ENCODE measurements around the gene ZDHHC18.

Gene ZDHHC18

DNA sequence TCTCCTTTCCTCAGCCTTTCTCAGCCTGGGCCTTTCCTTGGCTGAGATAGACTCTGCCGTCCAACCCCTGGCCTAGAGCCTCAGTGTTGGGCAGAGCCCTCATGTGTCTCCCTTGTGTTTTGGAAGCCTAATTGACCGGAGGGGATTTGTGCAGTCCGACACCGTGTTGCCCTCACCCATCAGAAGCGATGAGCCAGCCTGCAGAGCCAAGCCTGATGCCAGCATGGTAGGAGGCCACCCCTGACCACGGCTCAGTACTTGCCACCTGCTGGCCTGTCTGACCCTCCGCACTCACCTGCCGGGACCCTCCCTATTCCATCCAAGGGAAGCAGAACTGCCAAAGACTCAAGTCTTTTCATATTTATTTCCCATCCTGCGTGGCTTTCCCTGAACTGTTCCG, 27.1 kb downstream of the ZDHHC18 start:
- peaks cover 11% of the 10 kb centered on the region for H3K4me1 ChIP-seq (ENCODE audit: control insufficient read depth, insufficient read depth, low read length)
- no peaks in the 10 kb centered on the region for H3K9me3 ChIP-seq (ENCODE audit: control insufficient read depth, low read length)
- H3K4me3 ChIP-seq (ENCODE audit: low read length): no peak overlapping the region
- peaks cover 69% of the 10 kb centered on the region for H3K36me3 ChIP-seq (ENCODE audit: control insufficient read depth, insufficient read depth, low read length, severe bottlenecking)
- H3K27me3 ChIP-seq (replicated peaks; ENCODE audit: control insufficient read depth, insufficient read depth, low read length): no peaks in the 10 kb centered on the region
- no peak overlapping the region for H3K9ac ChIP-seq (ENCODE audit: low read length)
- no peak for DNase-seq (ENCODE audit: low read depth)

DNA sequence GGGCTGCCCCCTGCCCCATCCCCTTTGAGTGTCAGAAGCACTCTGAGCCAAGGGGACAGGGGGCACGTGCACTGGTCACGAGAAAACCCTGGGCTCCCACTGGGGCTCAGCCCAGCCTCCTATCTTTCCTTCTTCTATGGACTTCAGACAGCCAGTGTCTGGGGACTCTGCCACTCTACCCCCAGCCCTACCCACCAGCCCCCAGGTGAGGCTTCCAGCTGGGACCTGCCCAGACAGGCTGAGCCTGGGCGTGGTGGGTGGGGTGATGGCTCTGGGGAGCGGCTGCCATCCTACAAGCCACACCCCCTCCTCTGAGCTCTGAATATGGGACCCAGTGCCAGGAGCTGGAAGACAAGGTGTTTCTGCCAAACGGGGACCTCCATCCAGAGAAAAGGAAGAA, 28.4 kb downstream of the ZDHHC18 start:
- peaks cover 63% of the 10 kb centered on the region for H3K36me3 ChIP-seq (ENCODE audit: control insufficient read depth, insufficient read depth, low read length, severe bottlenecking)
- no peaks in the 10 kb centered on the region for H3K27me3 ChIP-seq (replicated peaks; ENCODE audit: control insufficient read depth, insufficient read depth, low read length)
- H3K4me3 ChIP-seq (ENCODE audit: low read length): no peak overlapping the region
- no peaks in the 10 kb centered on the region for H3K9me3 ChIP-seq (ENCODE audit: control insufficient read depth, low read length)
- no peak overlapping the region for H3K9ac ChIP-seq (ENCODE audit: low read length)
- no peak for DNase-seq (ENCODE audit: low read depth)
- no peaks in the 10 kb centered on the region for H3K4me1 ChIP-seq (ENCODE audit: control insufficient read depth, insufficient read depth, low read length)

DNA sequence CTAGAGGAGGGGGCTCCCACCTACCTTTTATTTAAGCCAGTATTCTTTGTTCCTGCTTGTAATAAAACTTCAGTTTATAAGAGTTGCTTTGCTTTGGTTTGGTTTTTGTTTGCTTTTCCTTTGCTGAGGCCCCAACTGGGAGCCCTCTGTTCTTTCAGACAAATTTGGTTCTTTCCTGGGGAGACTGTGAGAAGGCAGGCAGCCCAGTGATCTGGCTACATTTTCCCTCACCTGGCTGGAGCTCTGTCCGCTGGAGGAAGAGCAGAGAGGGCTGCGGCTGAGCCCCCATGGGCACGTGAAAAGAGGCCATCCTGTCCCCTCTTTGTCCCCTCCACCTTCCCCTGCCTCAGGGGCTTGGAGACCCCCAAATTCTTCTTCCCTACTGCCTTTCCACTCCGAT, 29.1 kb downstream of the ZDHHC18 start:
- H3K36me3 ChIP-seq (ENCODE audit: control insufficient read depth, insufficient read depth, low read length, severe bottlenecking): peaks cover 56% of the 10 kb centered on the region
- no peaks in the 10 kb centered on the region for H3K9me3 ChIP-seq (ENCODE audit: control insufficient read depth, low read length)

DNA sequence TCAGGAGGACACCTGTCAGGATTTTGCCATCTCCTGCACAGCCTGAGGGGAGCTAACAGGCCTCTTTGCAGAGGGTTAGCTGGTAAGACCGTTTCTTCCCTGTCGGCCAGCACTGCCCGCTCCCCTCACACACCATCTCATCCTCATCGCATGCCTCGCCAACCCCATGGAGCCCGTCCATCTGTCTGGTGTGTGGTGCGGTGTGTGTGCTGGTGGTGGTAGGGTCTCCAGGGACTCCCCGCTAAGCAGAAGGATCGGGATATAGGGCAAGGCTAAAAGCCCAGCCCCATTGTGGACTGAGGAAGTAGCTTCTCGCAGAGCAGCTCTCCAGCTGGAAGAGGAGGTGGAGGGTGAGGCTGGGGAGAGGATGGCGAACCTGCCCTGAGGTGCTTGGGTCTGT, 29.7 kb downstream of the ZDHHC18 start:
- H3K27me3 ChIP-seq (replicated peaks; ENCODE audit: control insufficient read depth, insufficient read depth, low read length): no peaks in the 10 kb centered on the region
- no peak for DNase-seq (ENCODE audit: low read depth)
- no peak overlapping the region for H3K4me3 ChIP-seq (ENCODE audit: low read length)
- H3K9ac ChIP-seq (ENCODE audit: low read length): no peak overlapping the region
- H3K36me3 ChIP-seq (ENCODE audit: control insufficient read depth, insufficient read depth, low read length, severe bottlenecking): peaks cover 50% of the 10 kb centered on the region
- no peaks in the 10 kb centered on the region for H3K4me1 ChIP-seq (ENCODE audit: control insufficient read depth, insufficient read depth, low read length)
- no peaks in the 10 kb centered on the region for H3K9me3 ChIP-seq (ENCODE audit: control insufficient read depth, low read length)

More for the DNA sequence above, 29.1 kb downstream of the ZDHHC18 start:
- H3K9ac ChIP-seq (ENCODE audit: low read length): no peak overlapping the region
- H3K4me1 ChIP-seq (ENCODE audit: control insufficient read depth, insufficient read depth, low read length): no peaks in the 10 kb centered on the region
- no peaks in the 10 kb centered on the region for H3K27me3 ChIP-seq (replicated peaks; ENCODE audit: control insufficient read depth, insufficient read depth, low read length)
- no peak for DNase-seq (ENCODE audit: low read depth)
- H3K4me3 ChIP-seq (ENCODE audit: low read length): no peak overlapping the region

DNA sequence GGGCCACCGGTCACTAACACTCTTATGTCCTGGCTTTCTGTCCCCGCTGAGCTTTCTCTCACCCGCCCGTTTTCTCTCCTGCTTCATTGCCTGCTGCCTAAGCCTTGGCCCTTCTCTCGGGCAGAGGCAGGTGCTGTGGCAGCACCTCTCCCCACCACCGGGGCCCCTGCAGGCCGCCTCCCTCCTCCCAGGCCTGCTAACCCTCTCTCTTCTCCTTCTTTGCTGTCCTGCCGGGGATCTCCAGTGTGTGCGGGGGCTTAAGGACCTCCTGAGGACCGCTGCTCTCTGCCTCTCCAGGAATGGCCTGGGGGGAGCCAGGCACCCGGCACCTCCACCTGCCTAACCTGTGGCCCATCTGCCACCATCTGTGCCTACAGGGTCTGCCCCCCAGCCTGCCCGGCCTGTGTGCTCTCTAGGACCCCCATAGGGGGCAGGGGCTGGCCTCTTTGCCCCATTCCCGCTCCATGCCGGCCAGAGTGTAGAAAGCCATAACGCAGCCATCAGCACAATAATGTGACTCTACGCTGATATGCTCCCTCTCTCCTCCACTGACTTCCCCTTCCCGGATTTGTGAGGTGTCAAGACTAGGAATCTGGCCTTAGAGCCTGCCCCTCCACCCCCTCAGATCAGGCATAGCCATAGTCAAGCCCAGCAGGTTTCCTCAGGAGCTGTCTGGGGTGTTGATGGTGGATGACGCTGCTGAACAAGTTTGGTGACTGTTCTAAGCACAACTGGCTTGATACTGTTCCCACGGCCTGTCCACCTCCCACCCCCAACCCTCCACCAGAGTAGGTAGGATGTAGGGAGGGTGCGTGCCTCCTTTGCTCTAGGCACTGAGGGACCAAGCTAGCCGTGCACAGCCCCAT, 30.3 kb downstream of the ZDHHC18 start:
- Histone ChIP-seq H3K36me3 (ENCODE audit: control insufficient read depth, insufficient read depth, low read length, severe bottlenecking) (peaks cover 44% of the 10 kb centered on the region), H3K4me1 (ENCODE audit: control insufficient read depth, insufficient read depth, low read length) (no peaks in the 10 kb centered on the region), H3K27me3 (replicated peaks; ENCODE audit: control insufficient read depth, insufficient read depth, low read length) (no peaks in the 10 kb centered on the region), H3K9me3 (ENCODE audit: control insufficient read depth, low read length) (no peaks in the 10 kb centered on the region), H3K9ac (ENCODE audit: low read length) (no peak overlapping the region), H3K4me3 (ENCODE audit: low read length) (no peak overlapping the region)
- no peak for DNase-seq (ENCODE audit: low read depth)

DNA sequence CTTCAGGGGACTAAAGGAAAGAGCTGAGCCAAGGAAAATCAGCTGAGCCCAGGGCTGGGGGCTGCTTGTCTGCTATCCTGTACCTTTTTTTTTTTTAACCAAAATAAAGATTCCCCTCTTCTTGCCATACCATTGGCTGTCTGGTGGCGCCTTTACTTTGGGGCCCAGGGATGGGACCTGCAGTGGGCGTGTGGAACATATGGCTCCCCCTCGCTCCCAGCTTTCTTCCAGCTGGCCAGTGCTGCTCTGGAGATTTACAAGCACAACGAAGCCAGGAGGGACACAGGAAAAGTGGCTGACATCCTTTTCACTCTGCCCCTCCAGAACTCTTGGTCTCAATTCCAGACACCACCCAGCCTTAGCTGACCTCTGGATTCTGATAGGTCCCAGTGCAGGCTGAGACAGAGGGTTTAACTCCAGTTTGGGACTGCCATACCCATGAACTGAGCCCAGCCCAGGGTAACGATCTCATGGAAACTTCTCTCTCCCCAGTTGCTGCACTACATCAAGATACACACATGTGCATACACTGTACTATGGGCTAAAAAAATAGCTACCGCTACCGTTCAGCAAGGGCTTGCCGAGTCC, 31.1 kb downstream of the ZDHHC18 start:
- no peaks in the 10 kb centered on the region for H3K4me1 ChIP-seq (ENCODE audit: control insufficient read depth, insufficient read depth, low read length)
- H3K9me3 ChIP-seq (ENCODE audit: control insufficient read depth, low read length): no peaks in the 10 kb centered on the region
- no peaks in the 10 kb centered on the region for H3K27me3 ChIP-seq (replicated peaks; ENCODE audit: control insufficient read depth, insufficient read depth, low read length)
- no peak overlapping the region for H3K9ac ChIP-seq (ENCODE audit: low read length)
- H3K36me3 ChIP-seq (ENCODE audit: control insufficient read depth, insufficient read depth, low read length, severe bottlenecking): peaks cover 37% of the 10 kb centered on the region
- DNase-seq (ENCODE audit: low read depth): no peak
- H3K4me3 ChIP-seq (ENCODE audit: low read length): no peak overlapping the region

DNA sequence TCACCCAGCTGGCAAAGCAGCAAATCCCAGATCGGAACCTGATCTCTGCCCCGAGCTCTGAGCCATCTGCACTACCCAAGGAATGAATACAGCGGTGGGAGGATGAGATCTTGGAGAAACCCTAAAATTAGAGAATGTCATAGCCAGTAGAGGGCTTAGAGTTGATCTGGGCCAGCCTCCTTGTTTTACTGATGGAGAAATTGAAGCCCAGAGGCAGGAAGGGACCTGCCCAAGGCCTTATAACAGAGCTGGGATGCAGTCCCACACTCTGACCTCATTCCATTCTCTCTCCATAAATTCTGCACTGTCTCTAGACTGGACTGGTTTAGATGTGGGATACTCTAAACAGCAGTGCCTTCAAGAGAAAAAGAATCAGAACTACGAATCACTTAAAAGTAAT, 31.7 kb downstream of the ZDHHC18 start:
- H3K36me3 ChIP-seq (ENCODE audit: control insufficient read depth, insufficient read depth, low read length, severe bottlenecking): peaks cover 32% of the 10 kb centered on the region
- no peak overlapping the region for H3K4me3 ChIP-seq (ENCODE audit: low read length)
- H3K27me3 ChIP-seq (replicated peaks; ENCODE audit: control insufficient read depth, insufficient read depth, low read length): no peaks in the 10 kb centered on the region
- no peaks in the 10 kb centered on the region for H3K4me1 ChIP-seq (ENCODE audit: control insufficient read depth, insufficient read depth, low read length)
- H3K9ac ChIP-seq (ENCODE audit: low read length): no peak overlapping the region
- no peaks in the 10 kb centered on the region for H3K9me3 ChIP-seq (ENCODE audit: control insufficient read depth, low read length)
- DNase-seq (ENCODE audit: low read depth): no peak

DNA sequence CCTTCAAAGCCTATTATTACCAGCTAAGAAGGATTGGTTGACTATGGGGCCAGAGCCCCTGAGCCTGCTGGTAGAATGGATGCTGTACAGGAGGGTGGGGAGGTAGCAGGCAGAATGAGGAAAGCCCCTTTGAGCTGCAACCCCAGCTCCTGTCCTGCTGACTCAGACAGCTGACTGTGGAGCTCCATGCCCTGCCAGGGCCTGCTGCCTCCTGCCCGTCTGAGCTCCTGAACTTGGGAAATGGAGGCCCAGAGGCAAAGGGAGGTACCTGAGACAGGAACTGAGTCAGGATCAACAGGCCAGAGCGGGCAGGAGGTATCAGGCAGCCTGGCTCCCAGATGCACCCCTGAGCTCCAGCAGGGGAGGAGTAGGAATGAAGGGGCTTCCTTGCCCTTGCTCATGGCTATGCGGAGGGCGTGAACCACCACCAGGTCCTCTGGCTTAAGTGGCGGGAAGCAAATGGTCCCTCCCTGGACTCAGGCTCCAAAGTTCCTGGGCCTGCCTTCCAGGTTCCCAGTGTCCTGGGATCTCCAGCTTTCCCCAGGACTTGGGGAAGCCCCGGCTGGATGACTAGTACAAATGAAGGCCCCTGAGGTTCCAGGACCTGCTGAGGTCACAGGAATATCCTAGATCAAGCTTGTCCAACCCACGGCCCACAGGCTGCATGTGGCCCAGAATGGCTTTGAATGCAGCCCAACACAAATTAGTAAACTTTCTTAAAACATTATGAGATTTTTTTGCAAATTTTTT, 32.6 kb downstream of the ZDHHC18 start:
- no peak for DNase-seq (ENCODE audit: low read depth)
- H3K36me3 ChIP-seq (ENCODE audit: control insufficient read depth, insufficient read depth, low read length, severe bottlenecking): peaks cover 23% of the 10 kb centered on the region
- no peaks in the 10 kb centered on the region for H3K9me3 ChIP-seq (ENCODE audit: control insufficient read depth, low read length)
- H3K27me3 ChIP-seq (replicated peaks; ENCODE audit: control insufficient read depth, insufficient read depth, low read length): no peaks in the 10 kb centered on the region
- no peak overlapping the region for H3K4me3 ChIP-seq (ENCODE audit: low read length)
- H3K9ac ChIP-seq (ENCODE audit: low read length): no peak overlapping the region
- H3K4me1 ChIP-seq (ENCODE audit: control insufficient read depth, insufficient read depth, low read length): peaks cover 1% of the 10 kb centered on the region

DNA sequence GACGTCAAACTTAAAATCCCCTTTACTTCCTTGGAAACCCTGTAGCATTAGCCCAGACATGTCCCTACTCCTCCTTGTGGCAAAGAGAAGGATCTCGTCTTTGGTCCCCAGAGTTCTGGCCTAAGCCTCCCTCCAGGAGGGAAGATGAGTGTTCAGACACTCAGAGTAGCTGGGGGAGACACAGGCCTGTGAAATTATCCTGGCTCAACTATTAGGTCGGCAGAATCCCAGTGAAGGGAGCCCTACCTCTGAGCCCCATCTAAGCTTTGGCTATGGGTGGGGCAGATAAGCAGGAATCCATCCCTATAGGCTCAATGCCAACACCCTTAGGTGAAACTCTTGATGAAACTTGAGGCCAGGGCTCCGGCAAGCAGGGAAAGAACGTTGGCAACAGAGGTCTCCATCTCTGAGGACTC, 34.8 kb downstream of the ZDHHC18 start:
- H3K9me3 ChIP-seq (ENCODE audit: control insufficient read depth, low read length): no peaks in the 10 kb centered on the region
- peaks cover 3% of the 10 kb centered on the region for H3K36me3 ChIP-seq (ENCODE audit: control insufficient read depth, insufficient read depth, low read length, severe bottlenecking)
- H3K27me3 ChIP-seq (replicated peaks; ENCODE audit: control insufficient read depth, insufficient read depth, low read length): no peaks in the 10 kb centered on the region
- no peak overlapping the region for H3K4me3 ChIP-seq (ENCODE audit: low read length)
- H3K9ac ChIP-seq (ENCODE audit: low read length): no peak overlapping the region
- peaks cover 10% of the 10 kb centered on the region for H3K4me1 ChIP-seq (ENCODE audit: control insufficient read depth, insufficient read depth, low read length)
- DNase-seq (ENCODE audit: low read depth): peak; percentile 45

DNA sequence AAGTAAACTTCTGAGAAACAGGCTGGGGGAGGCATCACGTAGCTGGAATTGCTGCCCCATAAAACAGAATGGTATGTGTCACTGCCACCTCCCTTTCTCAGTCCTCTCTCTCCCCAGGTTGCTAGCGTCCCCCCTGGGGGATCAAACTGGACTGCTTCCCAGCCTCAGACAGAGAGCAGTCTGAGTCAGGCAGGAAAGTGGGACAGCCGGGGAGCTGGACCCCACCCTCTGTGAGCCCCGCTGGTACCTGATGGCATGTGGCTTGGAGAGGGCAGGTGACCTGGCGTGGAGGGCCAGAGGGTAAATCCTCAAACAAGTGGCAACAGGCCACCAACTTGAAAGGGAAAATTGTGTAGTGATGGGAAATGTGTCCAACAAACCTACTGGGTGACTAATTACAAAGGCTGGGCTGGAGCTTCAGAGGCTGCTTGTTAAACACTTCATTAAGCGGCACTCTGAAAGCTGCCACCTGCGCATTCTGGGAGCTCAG, 35.4 kb downstream of the ZDHHC18 start:
- no peaks in the 10 kb centered on the region for H3K27me3 ChIP-seq (replicated peaks; ENCODE audit: control insufficient read depth, insufficient read depth, low read length)
- H3K9ac ChIP-seq (ENCODE audit: low read length): no peak overlapping the region
- no peak overlapping the region for H3K4me3 ChIP-seq (ENCODE audit: low read length)
- H3K9me3 ChIP-seq (ENCODE audit: control insufficient read depth, low read length): no peaks in the 10 kb centered on the region
- no peaks in the 10 kb centered on the region for H3K36me3 ChIP-seq (ENCODE audit: control insufficient read depth, insufficient read depth, low read length, severe bottlenecking)
- H3K4me1 ChIP-seq (ENCODE audit: control insufficient read depth, insufficient read depth, low read length): peaks cover 10% of the 10 kb centered on the region
- DNase-seq (ENCODE audit: low read depth): no peak
